Esophagus (tissue), 2 donors: ENCODE data around the gene TNNI3. TPM values are rescaled to one million over a fixed set of nuclear protein-coding genes. Genes with fewer than 3 reads are reported as not detected.

Experiments used
- H3K27ac ChIP-seq, 2 donors: one replicate each; pipeline ENCODE4 v1.5.1; 2013; ENCODE audit warnings: low read depth in 2 of 2, mild to moderate bottlenecking in 2 of 2, inconsistent platforms in 1 of 2, low read length in 1 of 2, moderate library complexity in 1 of 2
- H3K27me3 ChIP-seq, 2 donors: one replicate each; pipeline ENCODE4 v1.6.1; 2013; ENCODE audit warnings: low read length in 2 of 2, control low read depth in 1 of 2, mild to moderate bottlenecking in 1 of 2; ENCODE audit not compliant: insufficient read depth in 2 of 2, control insufficient read depth in 1 of 2
- H3K36me3 ChIP-seq, 2 donors: one replicate each; pipeline ENCODE4 v1.6.1; 2013; ENCODE audit warnings: low read length in 1 of 2; ENCODE audit not compliant: control insufficient read depth in 2 of 2, insufficient read depth in 2 of 2
- H3K4me1 ChIP-seq, 2 donors: one replicate each; pipeline ENCODE4 v1.6.1; 2013; ENCODE audit warnings: low read length in 1 of 2; ENCODE audit not compliant: control insufficient read depth in 2 of 2, insufficient read depth in 2 of 2
- H3K4me3 ChIP-seq, 2 donors: one replicate each; pipeline ENCODE4 v1.5.1; 2013; ENCODE audit warnings: low read length in 2 of 2, mild to moderate bottlenecking in 2 of 2, low read depth in 1 of 2, moderate library complexity in 1 of 2
- H3K9me3 ChIP-seq, 2 donors: one replicate each; pipeline ENCODE4 v1.6.1; 2013; ENCODE audit warnings: mild to moderate bottlenecking in 2 of 2, low read depth in 1 of 2, low read length in 1 of 2, moderate library complexity in 1 of 2; ENCODE audit not compliant: control insufficient read depth in 2 of 2, insufficient read depth in 1 of 2
- WGBS, 2 donors: extraction: QIAGEN DNeasy Blood & Tissue Kit; methylation state at CpG; one replicate each; pipeline ENCODE4 v1.1.7; 2013; 5-methylcytosine and 5-hydroxymethylcytosine counted together
- polyA plus RNA-seq, 2 donors: library from polyadenylated mRNA; stranded (reverse); fragments of 200-250 nt; gene quantifications; one replicate each; pipeline ENCODE4 v1.2.3, GENCODE V29; 2013
- donor health status: healthy with polysubstance abuse.
- donor health status: Bipolar disorder and iron deficiency.

Gene TNNI3
- polyA plus RNA-seq, 2 donors = 1.0 to 2.6 TPM

GRCh38 chr19:55116859-55117662 is 40.5 kb downstream of the TNNI3 start, which contains the start of gene PPP1R12C:
PPP1R12C (minus strand) TSS chr19:55117637; CDS start chr19:55117543, 94 bp downstream.
- Histone ChIP-seq H3K9me3 (no peaks in the 10 kb centered on the region), H3K36me3 (peaks cover 0 to 6% of the 10 kb centered on the region in 2 donors), H3K4me3 (peak within 1 kb of the TSS; percentile 84 to 97), H3K4me1 (peaks cover 13 to 24% of the 10 kb centered on the region in 2 donors), H3K27me3 (no peaks in the 10 kb centered on the region), H3K27ac (peak within 1 kb of the TSS; percentile 87 to 91)
- WGBS, 2 donors = 0 to 1% methylated on average over 28 to 97 of the region's 97 CpGs

GRCh38 chr19:55116232-55116858 is 41.2 kb downstream of the TNNI3 start:
- Histone ChIP-seq H3K4me1 (peaks cover 13 to 24% of the 10 kb centered on the region in 2 donors), H3K27me3 (no peaks in the 10 kb centered on the region), H3K9me3 (no peaks in the 10 kb centered on the region), H3K4me3 (peak overlapping the region; percentile 84 to 97), H3K36me3 (peaks cover 0 to 9% of the 10 kb centered on the region in 2 donors), H3K27ac (peak overlapping the region; percentile 87 to 91)
- 0 to 1% methylated on average over 25 of the region's 25 CpGs for WGBS, 2 donors

- WGBS, 2 donors = 55 to 68% methylated on average over 13 of the region's 13 CpGs
- peak overlapping the region; percentile 87 to 91 for H3K27ac ChIP-seq
- H3K9me3 ChIP-seq = no peaks in the 10 kb centered on the region
- peaks cover 0 to 9% of the 10 kb centered on the region in 2 donors for H3K36me3 ChIP-seq
- no peaks in the 10 kb centered on the region for H3K27me3 ChIP-seq
- peaks cover 13 to 24% of the 10 kb centered on the region in 2 donors for H3K4me1 ChIP-seq
- peak overlapping the region in 1 of 2 donors; percentile 97 for H3K4me3 ChIP-seq
These were observed 42.0 kb downstream of the TNNI3 start for GRCh38 chr19:55115446-55116065.

- Histone ChIP-seq H3K4me1 (peaks cover 13 to 24% of the 10 kb centered on the region in 2 donors), H3K27me3 (no peaks in the 10 kb centered on the region), H3K9me3 (no peaks in the 10 kb centered on the region), H3K4me3 (no peak overlapping the region), H3K27ac (peak overlapping the region; percentile 86 to 87), H3K36me3 (peaks cover 0 to 17% of the 10 kb centered on the region in 2 donors)
- WGBS, 2 donors = 83 to 87% methylated on average over 9 of the region's 9 CpGs
These were observed 42.9 kb downstream of the TNNI3 start for GRCh38 chr19:55114566-55115145.

GRCh38 chr19:55113570-55114039 is 43.9 kb downstream of the TNNI3 start:
- H3K27me3 ChIP-seq = no peaks in the 10 kb centered on the region
- peaks cover 11 to 24% of the 10 kb centered on the region in 2 donors for H3K4me1 ChIP-seq
- H3K36me3 ChIP-seq = peaks cover 0 to 23% of the 10 kb centered on the region in 2 donors
- no peak overlapping the region for H3K4me3 ChIP-seq
- peak overlapping the region; percentile 86 to 87 for H3K27ac ChIP-seq
- 28 to 37% methylated on average over 12 of the region's 12 CpGs for WGBS, 2 donors
- no peaks in the 10 kb centered on the region for H3K9me3 ChIP-seq

- Histone ChIP-seq H3K36me3 (peaks cover 0 to 23% of the 10 kb centered on the region in 2 donors), H3K4me1 (peaks cover 11 to 22% of the 10 kb centered on the region in 2 donors), H3K27ac (peak overlapping the region; percentile 78 to 86), H3K27me3 (no peaks in the 10 kb centered on the region), H3K4me3 (no peak overlapping the region), H3K9me3 (no peaks in the 10 kb centered on the region)
- WGBS, 2 donors = 64 to 68% methylated on average over 23 of the region's 23 CpGs
These were observed 44.6 kb downstream of the TNNI3 start for GRCh38 chr19:55112777-55113569.

- Histone ChIP-seq H3K9me3 (no peaks in the 10 kb centered on the region), H3K27ac (peak overlapping the region; percentile 78 to 86), H3K36me3 (peaks cover 0 to 23% of the 10 kb centered on the region in 2 donors), H3K27me3 (no peaks in the 10 kb centered on the region), H3K4me1 (peaks cover 11 to 22% of the 10 kb centered on the region in 2 donors), H3K4me3 (no peak overlapping the region)
- WGBS, 2 donors = 93 to 94% methylated on average over 25 of the region's 25 CpGs
These were observed 45.2 kb downstream of the TNNI3 start for GRCh38 chr19:55112246-55112776.

- 73 to 75% methylated on average over 21 of the region's 21 CpGs for WGBS, 2 donors
- Histone ChIP-seq H3K9me3 (no peaks in the 10 kb centered on the region), H3K4me3 (no peak overlapping the region), H3K27ac (peak overlapping the region; percentile 59 to 78), H3K27me3 (no peaks in the 10 kb centered on the region), H3K36me3 (peaks cover 0 to 27% of the 10 kb centered on the region in 2 donors), H3K4me1 (peaks cover 11 to 17% of the 10 kb centered on the region in 2 donors)
These were observed 46.2 kb downstream of the TNNI3 start for GRCh38 chr19:55111238-55111831.
